DOHH2 (cell line): ENCODE data around the gene NDUFB5.
"Not testable (repeated sequence)": the region's sequence is repeated elsewhere in the genome, so short reads cannot be mapped to it uniquely, and the experiment has no call there.

Experiments used
- EZH2phosphoT487 ChIP-seq: fragments of 200-600 bp; sonication (generic); IDR thresholded peaks from 2 replicates; pipeline ENCODE4 v1.6.1; 2017; ENCODE audit warnings: borderline replicate concordance, mild to moderate bottlenecking, antibody characterized with exemption, low read length, moderate library complexity, mixed read lengths
- TF ChIP-seq, protein P1 (sequence below): fragments of 200-600 bp; sonication (generic); IDR thresholded peaks from one replicate; pipeline ENCODE4 v1.5.1; 2014; ENCODE audit warnings: antibody characterized with exemption, mild to moderate bottlenecking, low read depth, low read length; ENCODE audit not compliant: poor library complexity, severe bottlenecking

DNA sequence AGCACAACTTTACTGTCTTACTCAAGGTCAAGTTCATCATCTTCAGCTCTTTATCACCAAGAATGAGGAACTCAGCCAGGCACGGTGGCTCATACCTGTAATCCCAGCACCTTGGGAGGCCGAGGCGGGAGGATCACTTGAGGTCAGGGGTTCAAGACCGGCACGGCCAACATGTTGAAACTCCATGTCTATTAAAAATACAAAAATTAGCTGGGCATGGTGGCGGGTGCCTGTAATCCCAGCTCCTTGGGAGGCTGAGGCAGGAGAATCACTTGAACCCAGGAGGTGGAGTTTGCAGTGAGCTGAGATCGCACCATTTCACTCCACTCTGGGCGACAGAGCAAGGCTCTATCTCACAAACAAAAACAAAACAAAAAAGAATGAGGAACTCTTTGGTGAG lies 39.2 kb downstream of the NDUFB5 start:
- TF ChIP-seq, protein P1, sequence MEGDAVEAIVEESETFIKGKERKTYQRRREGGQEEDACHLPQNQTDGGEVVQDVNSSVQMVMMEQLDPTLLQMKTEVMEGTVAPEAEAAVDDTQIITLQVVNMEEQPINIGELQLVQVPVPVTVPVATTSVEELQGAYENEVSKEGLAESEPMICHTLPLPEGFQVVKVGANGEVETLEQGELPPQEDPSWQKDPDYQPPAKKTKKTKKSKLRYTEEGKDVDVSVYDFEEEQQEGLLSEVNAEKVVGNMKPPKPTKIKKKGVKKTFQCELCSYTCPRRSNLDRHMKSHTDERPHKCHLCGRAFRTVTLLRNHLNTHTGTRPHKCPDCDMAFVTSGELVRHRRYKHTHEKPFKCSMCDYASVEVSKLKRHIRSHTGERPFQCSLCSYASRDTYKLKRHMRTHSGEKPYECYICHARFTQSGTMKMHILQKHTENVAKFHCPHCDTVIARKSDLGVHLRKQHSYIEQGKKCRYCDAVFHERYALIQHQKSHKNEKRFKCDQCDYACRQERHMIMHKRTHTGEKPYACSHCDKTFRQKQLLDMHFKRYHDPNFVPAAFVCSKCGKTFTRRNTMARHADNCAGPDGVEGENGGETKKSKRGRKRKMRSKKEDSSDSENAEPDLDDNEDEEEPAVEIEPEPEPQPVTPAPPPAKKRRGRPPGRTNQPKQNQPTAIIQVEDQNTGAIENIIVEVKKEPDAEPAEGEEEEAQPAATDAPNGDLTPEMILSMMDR, result not testable (repeated sequence)
- TF ChIP-seq EZH2phosphoT487, result not testable (repeated sequence)
